ENCODE results near the gene NCKAP5L. TPM values are rescaled to one million over a fixed set of nuclear protein-coding genes. Genes with fewer than 3 reads are reported as not detected.

Gene NCKAP5L
- total RNA-seq, 1 donor from 2014 or later = 34.5 TPM

- Mint-ChIP-seq H3K4me3 (ENCODE audit: low read depth) (no peak overlapping the region), H3K27me3 (peaks cover 36% of the 10 kb centered on the region), H3K27ac (no peak overlapping the region), H3K9me3 (ENCODE audit: low read depth) (peaks cover 3% of the 10 kb centered on the region), H3K4me1 (ENCODE audit: low read depth) (no peaks in the 10 kb centered on the region), H3K36me3 (ENCODE audit: insufficient read depth) (no peaks in the 10 kb centered on the region)
- DNase-seq (ENCODE audit: low spot score, unreplicated experiment) = no peak
- TF ChIP-seq CTCF (IDR thresholded peaks at IDR 0.05; ENCODE audit: unreplicated experiment) = no peak
Measured at GRCh38 chr12:49854976-49855375, 26.8 kb upstream of the NCKAP5L start.

- Mint-ChIP-seq H3K36me3 (ENCODE audit: insufficient read depth) (no peaks in the 10 kb centered on the region), H3K27me3 (peaks cover 40% of the 10 kb centered on the region), H3K4me3 (ENCODE audit: low read depth) (no peak overlapping the region), H3K9me3 (ENCODE audit: low read depth) (no peaks in the 10 kb centered on the region), H3K4me1 (ENCODE audit: low read depth) (no peaks in the 10 kb centered on the region), H3K27ac (no peak overlapping the region)
- TF ChIP-seq CTCF (IDR thresholded peaks at IDR 0.05; ENCODE audit: unreplicated experiment) = no peak
- no peak for DNase-seq (ENCODE audit: low spot score, unreplicated experiment)
Measured at GRCh38 chr12:49853671-49854070, 25.5 kb upstream of the NCKAP5L start.

GRCh38 chr12:49847161-49847560 is 18.9 kb upstream of the NCKAP5L start:
- no peaks in the 10 kb centered on the region for H3K36me3 Mint-ChIP-seq (ENCODE audit: insufficient read depth)
- peaks cover 51% of the 10 kb centered on the region for H3K27me3 Mint-ChIP-seq
- peaks cover 6% of the 10 kb centered on the region for H3K4me1 Mint-ChIP-seq (ENCODE audit: low read depth)
- no peak for DNase-seq (ENCODE audit: low spot score, unreplicated experiment)
- H3K9me3 Mint-ChIP-seq (ENCODE audit: low read depth) = no peaks in the 10 kb centered on the region
- no peak overlapping the region for H3K27ac Mint-ChIP-seq
- TF ChIP-seq CTCF (IDR thresholded peaks at IDR 0.05; ENCODE audit: unreplicated experiment) = no peak
- H3K4me3 Mint-ChIP-seq (ENCODE audit: low read depth) = no peak overlapping the region

- no peak overlapping the region for H3K27ac Mint-ChIP-seq
- TF ChIP-seq CTCF (IDR thresholded peaks at IDR 0.05; ENCODE audit: unreplicated experiment) = no peak
- peaks cover 42% of the 10 kb centered on the region for H3K27me3 Mint-ChIP-seq
Measured at GRCh38 chr12:49846032-49846431, 17.8 kb upstream of the NCKAP5L start.

GRCh38 chr12:49843876-49844437 is 15.7 kb upstream of the NCKAP5L start:
- H3K4me3 Mint-ChIP-seq (ENCODE audit: low read depth) = peak overlapping the region; percentile 81
- H3K4me1 Mint-ChIP-seq (ENCODE audit: low read depth) = peaks cover 13% of the 10 kb centered on the region
- no peak for TF ChIP-seq CTCF (IDR thresholded peaks at IDR 0.05; ENCODE audit: unreplicated experiment)

More at GRCh38 chr12:49846032-49846431, 17.8 kb upstream of the NCKAP5L start:
- Mint-ChIP-seq H3K9me3 (ENCODE audit: low read depth) (no peaks in the 10 kb centered on the region), H3K4me1 (ENCODE audit: low read depth) (peaks cover 13% of the 10 kb centered on the region), H3K4me3 (ENCODE audit: low read depth) (no peak overlapping the region), H3K36me3 (ENCODE audit: insufficient read depth) (no peaks in the 10 kb centered on the region)
- DNase-seq (ENCODE audit: low spot score, unreplicated experiment) = no peak

More at GRCh38 chr12:49843876-49844437, 15.7 kb upstream of the NCKAP5L start:
- Mint-ChIP-seq H3K27ac (no peak overlapping the region), H3K27me3 (peaks cover 32% of the 10 kb centered on the region), H3K9me3 (ENCODE audit: low read depth) (no peaks in the 10 kb centered on the region), H3K36me3 (ENCODE audit: insufficient read depth) (no peaks in the 10 kb centered on the region)
- no peak for DNase-seq (ENCODE audit: low spot score, unreplicated experiment)

Measured in progenitor cell of endocrine pancreas (in vitro differentiated cells).